Right lobe of liver (tissue), 6 donors: Measurements from ENCODE around the gene PLA2G4A. TPM values are rescaled to one million over a fixed set of nuclear protein-coding genes. Genes with fewer than 3 reads are reported as not detected.

ENCODE experiments used
- ATAC-seq, 4 donors: fragments of 200-7000 bp; cut with Tn5 transposase; one replicate each; pipeline ENCODE4 v1.9.1; 2020; ENCODE audit warnings: mild to moderate bottlenecking in 4 of 4, moderate library complexity in 4 of 4
- DNase-seq, 3 donors: peaks; one replicate each; pipeline ENCODE4 v3.0.0-alpha.2; 2020
- H3K27ac ChIP-seq, 3 donors: fragments of 200-600 bp; one replicate each; pipeline ENCODE4 v1.8.0; 2022
- H3K27me3 ChIP-seq, 2 donors: fragments of 200-600 bp; one replicate each; pipeline ENCODE4 v1.8.0; 2022
- H3K36me3 ChIP-seq, 4 donors: fragments of 200-600 bp; sonication (generic) in 1 of 4; one replicate each; pipeline versions ENCODE4 v1.5.1 to v1.8.0; 2017 to 2022; ENCODE audit warnings: control low read depth in 1 of 4
- H3K4me1 ChIP-seq, 4 donors: fragments of 200-600 bp; sonication (generic) in 1 of 4; one replicate each; pipeline versions ENCODE4 v1.5.1 to v1.8.0; 2017 to 2022; ENCODE audit warnings: control low read depth in 1 of 4
- H3K4me3 ChIP-seq, 3 donors: fragments of 200-600 bp; one replicate each; pipeline ENCODE4 v1.8.0; 2022
- H3K9me3 ChIP-seq, 4 donors: fragments of 200-600 bp; sonication (generic) in 1 of 4; one replicate each; pipeline versions ENCODE4 v1.5.1 to v1.8.0; 2017 to 2022; ENCODE audit warnings: control low read depth in 1 of 4
- POLR2A ChIP-seq: fragments of 450-650 bp; IDR thresholded peaks from one replicate; pipeline ENCODE4 v1.6.1; 2017; ENCODE audit warnings: antibody characterized with exemption, mild to moderate bottlenecking
- WGBS: methylation state at CpG from one replicate; pipeline ENCODE4 v1.1.6; 2018; ENCODE audit warnings: low coverage, low lambda C conversion rate; ENCODE audit not compliant: insufficient coverage; ENCODE audit errors: missing lambda C conversion rate; 5-methylcytosine and 5-hydroxymethylcytosine counted together
- intact Hi-C, 2 donors: fragments of 100-400 bp; cut with DNase I; formaldehyde crosslinking; loops; one replicate each; pipeline versions ENCODE4 v1.11.2 to v1.14.1; 2022
- total RNA-seq, 6 experiments: library from RNA; depleted of rRNA in 2 of 6; stranded (reverse); fragments of >200 nt in 2 of 6; fragmentation: NEBNext Ultra II Directional in 3 of 6; extraction: Animal tissue kit (Norgen Biotek cat#: 25700) in 3 of 6; gene quantifications; one replicate each; pipeline versions ENCODE4 v1.1.0 to v1.2.4, GENCODE V29; 2016 to 2023
- TF ChIP-seq, protein P1 (sequence below), 4 donors: fragments of 200-600 bp in 3 of 4; fragments of 450-650 bp in 1 of 4; IDR thresholded peaks; one replicate each; pipeline versions ENCODE4 v1.5.1 to v1.8.0; 2016 to 2022; ENCODE audit warnings: antibody characterized with exemption in 4 of 4, mild to moderate bottlenecking in 2 of 4
- donor health status: DM: no; HTN: yes; CAD: no.
- donor health status: DM: no; HTN: no; CAD: no.
- donor health status: DM: no; HTN: no; CAD: no.
- donor health status: DM: no; HTN: yes; CAD: no.
- donor health status: DM: no; HTN: yes; CAD: no.

PLA2G4A gene
- total RNA-seq, 6 experiments from 2014 or later, result 0.12 to 1.7 (median 0.98) TPM

DNA sequence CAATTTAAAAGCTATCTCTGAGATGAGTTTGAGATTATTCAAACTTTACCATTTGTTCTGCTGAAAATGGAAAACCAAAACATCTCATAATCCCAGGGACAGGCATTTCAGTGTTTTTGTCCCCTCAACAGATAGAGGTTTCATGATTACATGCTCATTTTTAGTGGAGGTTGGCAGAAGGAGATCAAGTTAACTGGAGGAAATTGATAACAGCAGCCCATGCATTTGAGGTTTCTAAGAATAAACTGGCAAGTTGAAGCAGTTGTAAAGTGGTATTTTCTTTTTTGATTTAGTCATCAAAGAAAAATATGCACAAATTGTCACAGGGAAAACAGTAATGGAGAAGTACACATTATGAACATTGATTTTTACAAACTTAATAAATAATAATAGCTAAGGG lies 205.8 kb downstream of the PLA2G4A start:
- Histone ChIP-seq H3K4me3 (no peak overlapping the region), H3K4me1 (no peaks in the 10 kb centered on the region), H3K9me3 (no peaks in the 10 kb centered on the region), H3K27ac (no peak overlapping the region), H3K27me3 (no peaks in the 10 kb centered on the region), H3K36me3 (no peaks in the 10 kb centered on the region)
- ATAC-seq (no peak), DNase-seq (no peak)
- TF ChIP-seq POLR2A, result no peak
- TF ChIP-seq, protein P1, sequence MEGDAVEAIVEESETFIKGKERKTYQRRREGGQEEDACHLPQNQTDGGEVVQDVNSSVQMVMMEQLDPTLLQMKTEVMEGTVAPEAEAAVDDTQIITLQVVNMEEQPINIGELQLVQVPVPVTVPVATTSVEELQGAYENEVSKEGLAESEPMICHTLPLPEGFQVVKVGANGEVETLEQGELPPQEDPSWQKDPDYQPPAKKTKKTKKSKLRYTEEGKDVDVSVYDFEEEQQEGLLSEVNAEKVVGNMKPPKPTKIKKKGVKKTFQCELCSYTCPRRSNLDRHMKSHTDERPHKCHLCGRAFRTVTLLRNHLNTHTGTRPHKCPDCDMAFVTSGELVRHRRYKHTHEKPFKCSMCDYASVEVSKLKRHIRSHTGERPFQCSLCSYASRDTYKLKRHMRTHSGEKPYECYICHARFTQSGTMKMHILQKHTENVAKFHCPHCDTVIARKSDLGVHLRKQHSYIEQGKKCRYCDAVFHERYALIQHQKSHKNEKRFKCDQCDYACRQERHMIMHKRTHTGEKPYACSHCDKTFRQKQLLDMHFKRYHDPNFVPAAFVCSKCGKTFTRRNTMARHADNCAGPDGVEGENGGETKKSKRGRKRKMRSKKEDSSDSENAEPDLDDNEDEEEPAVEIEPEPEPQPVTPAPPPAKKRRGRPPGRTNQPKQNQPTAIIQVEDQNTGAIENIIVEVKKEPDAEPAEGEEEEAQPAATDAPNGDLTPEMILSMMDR (IDR thresholded peaks at IDR 0.05), result no peak
- intact Hi-C loops, result no loop called here

DNA sequence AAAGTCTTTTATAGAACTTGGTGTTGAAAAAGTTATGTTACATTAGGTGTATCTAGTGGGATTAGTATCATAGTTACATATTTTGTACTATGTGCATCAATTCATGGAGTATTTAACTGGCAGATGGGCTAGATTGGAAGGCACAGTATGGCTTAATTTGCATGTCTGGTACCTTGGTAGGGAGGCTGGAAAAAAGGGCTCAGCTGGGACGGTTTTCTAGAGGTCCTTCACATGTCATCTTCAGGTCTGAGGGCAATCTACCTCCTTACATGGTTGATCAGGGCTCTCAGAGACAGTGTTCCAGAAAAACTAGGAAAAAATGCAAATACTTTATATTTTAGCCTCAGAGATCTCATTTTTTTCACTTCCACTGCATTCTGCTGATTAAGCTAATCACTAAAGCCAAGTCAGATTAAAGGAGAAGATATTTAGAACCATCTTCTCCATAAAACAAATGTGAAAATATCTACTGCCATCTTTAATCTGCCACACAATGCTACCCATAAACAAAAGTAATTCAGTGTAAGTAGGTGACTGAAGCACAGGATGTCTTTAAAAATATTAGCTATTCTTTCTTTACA lies 209.3 kb downstream of the PLA2G4A start:
- TF ChIP-seq, protein P1 (IDR thresholded peaks at IDR 0.05), result no peak
- no peak for TF ChIP-seq POLR2A
- Histone ChIP-seq H3K9me3 (no peaks in the 10 kb centered on the region), H3K4me3 (no peak overlapping the region), H3K27ac (no peak overlapping the region), H3K36me3 (no peaks in the 10 kb centered on the region), H3K4me1 (no peaks in the 10 kb centered on the region), H3K27me3 (no peaks in the 10 kb centered on the region)
- no peak for ATAC-seq
- WGBS, result 27% methylated on average over 1 of the region's 1 CpG
- DNase-seq, result no peak
- intact Hi-C loops, result no loop called here

Other genes starting within 250 kb of the PLA2G4A start
- gene PTGS2, start 148.5 kb upstream of the PLA2G4A start, total RNA-seq, result 1 to 10 TPM in 1 of 6 experiments, under 1 TPM in 5; 0.09 to 3.0 (median 0.42) TPM